ENCODE measurements around the gene KRTAP3-1.

- TF ChIP-seq POLR2AphosphoS5 (IDR thresholded peaks at IDR 0.05; ENCODE audit: insufficient read depth, low read depth, low read length) (no peak), EZH2 (IDR thresholded peaks at IDR 0.05; ENCODE audit: borderline replicate concordance, low read depth, low read length, severe bottlenecking) (no peak), POLR2A (IDR thresholded peaks at IDR 0.05; ENCODE audit: low read depth, low read length) (no peak), MAX (IDR thresholded peaks at IDR 0.05; ENCODE audit: insufficient read depth, insufficient read length) (no peak), GATA2 (IDR thresholded peaks at IDR 0.05; ENCODE audit: insufficient read depth, insufficient read length, low read depth, low read length) (no peak)
- TF ChIP-seq, protein P1, sequence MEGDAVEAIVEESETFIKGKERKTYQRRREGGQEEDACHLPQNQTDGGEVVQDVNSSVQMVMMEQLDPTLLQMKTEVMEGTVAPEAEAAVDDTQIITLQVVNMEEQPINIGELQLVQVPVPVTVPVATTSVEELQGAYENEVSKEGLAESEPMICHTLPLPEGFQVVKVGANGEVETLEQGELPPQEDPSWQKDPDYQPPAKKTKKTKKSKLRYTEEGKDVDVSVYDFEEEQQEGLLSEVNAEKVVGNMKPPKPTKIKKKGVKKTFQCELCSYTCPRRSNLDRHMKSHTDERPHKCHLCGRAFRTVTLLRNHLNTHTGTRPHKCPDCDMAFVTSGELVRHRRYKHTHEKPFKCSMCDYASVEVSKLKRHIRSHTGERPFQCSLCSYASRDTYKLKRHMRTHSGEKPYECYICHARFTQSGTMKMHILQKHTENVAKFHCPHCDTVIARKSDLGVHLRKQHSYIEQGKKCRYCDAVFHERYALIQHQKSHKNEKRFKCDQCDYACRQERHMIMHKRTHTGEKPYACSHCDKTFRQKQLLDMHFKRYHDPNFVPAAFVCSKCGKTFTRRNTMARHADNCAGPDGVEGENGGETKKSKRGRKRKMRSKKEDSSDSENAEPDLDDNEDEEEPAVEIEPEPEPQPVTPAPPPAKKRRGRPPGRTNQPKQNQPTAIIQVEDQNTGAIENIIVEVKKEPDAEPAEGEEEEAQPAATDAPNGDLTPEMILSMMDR (IDR thresholded peaks at IDR 0.05; ENCODE audit: extremely low read depth in 1 of 2, insufficient read depth in 1 of 2, low read depth in 1 of 2, low read length in 2 of 2) = peak; percentile 31 to 57
Measured at GRCh38 chr17:40963838-40964237, 45.1 kb downstream of the KRTAP3-1 start.
